WERI-Rb-1 (cell line): ENCODE measurements around the gene GSTA2.
"Not testable (repeated sequence)": the region's sequence is repeated elsewhere in the genome, so short reads cannot be mapped to it uniquely, and the experiment has no call there.

ENCODE experiments used
- DNase-seq: peaks from one replicate; pipeline ENCODE4 v3.0.0-alpha.2; 2020
- H3K27ac ChIP-seq: fragments of 250-450 bp; sonication (Bioruptor Pico); 2 replicates; pipeline ENCODE4 v1.5.1; 2020; ENCODE audit warnings: mild to moderate bottlenecking, moderate library complexity
- H3K27me3 ChIP-seq: fragments of 250-450 bp; sonication (Bioruptor Pico); 2 replicates; pipeline ENCODE4 v1.5.1; 2021; ENCODE audit warnings: mild to moderate bottlenecking, low read depth, moderate library complexity; ENCODE audit not compliant: insufficient read depth, severe bottlenecking
- H3K36me3 ChIP-seq: fragments of 250-450 bp; sonication (Bioruptor Pico); 2 replicates; pipeline ENCODE4 v1.5.1; 2020; ENCODE audit warnings: mild to moderate bottlenecking, moderate library complexity
- H3K4me3 ChIP-seq: 2 replicates; pipeline ENCODE4 v1.5.1; 2011; ENCODE audit warnings: low read depth, mild to moderate bottlenecking, control low read depth, low read length
- H3K9me3 ChIP-seq: fragments of 250-450 bp; sonication (Bioruptor Pico); 2 replicates; pipeline ENCODE4 v1.5.1; 2021; ENCODE audit warnings: mild to moderate bottlenecking, moderate library complexity; ENCODE audit not compliant: severe bottlenecking
- TF ChIP-seq, protein P1 (sequence below): IDR thresholded peaks from 2 replicates; pipeline ENCODE4 v1.5.1; 2011; ENCODE audit warnings: low read depth, mild to moderate bottlenecking, control low read depth, inconsistent platforms, low read length

The GSTA2 gene

GRCh38 chr6:52718550-52718949, 44.7 kb downstream of the GSTA2 start:
- no peaks in the 10 kb centered on the region for H3K27me3 ChIP-seq
- no peak overlapping the region for H3K4me3 ChIP-seq
- no peaks in the 10 kb centered on the region for H3K36me3 ChIP-seq
- TF ChIP-seq, protein P1, sequence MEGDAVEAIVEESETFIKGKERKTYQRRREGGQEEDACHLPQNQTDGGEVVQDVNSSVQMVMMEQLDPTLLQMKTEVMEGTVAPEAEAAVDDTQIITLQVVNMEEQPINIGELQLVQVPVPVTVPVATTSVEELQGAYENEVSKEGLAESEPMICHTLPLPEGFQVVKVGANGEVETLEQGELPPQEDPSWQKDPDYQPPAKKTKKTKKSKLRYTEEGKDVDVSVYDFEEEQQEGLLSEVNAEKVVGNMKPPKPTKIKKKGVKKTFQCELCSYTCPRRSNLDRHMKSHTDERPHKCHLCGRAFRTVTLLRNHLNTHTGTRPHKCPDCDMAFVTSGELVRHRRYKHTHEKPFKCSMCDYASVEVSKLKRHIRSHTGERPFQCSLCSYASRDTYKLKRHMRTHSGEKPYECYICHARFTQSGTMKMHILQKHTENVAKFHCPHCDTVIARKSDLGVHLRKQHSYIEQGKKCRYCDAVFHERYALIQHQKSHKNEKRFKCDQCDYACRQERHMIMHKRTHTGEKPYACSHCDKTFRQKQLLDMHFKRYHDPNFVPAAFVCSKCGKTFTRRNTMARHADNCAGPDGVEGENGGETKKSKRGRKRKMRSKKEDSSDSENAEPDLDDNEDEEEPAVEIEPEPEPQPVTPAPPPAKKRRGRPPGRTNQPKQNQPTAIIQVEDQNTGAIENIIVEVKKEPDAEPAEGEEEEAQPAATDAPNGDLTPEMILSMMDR, result no peak
- H3K27ac ChIP-seq, result no peak overlapping the region
- H3K9me3 ChIP-seq, result no peaks in the 10 kb centered on the region
- DNase-seq, result no peak

- not testable (repeated sequence) for H3K4me3 ChIP-seq, H3K36me3 ChIP-seq, DNase-seq, H3K27me3 ChIP-seq, H3K9me3 ChIP-seq, H3K27ac ChIP-seq
Measured at GRCh38 chr6:52714761-52715160, 48.5 kb downstream of the GSTA2 start.

GRCh38 chr6:52712136-52712535, 51.1 kb downstream of the GSTA2 start:
- Histone ChIP-seq H3K36me3 (no peaks in the 10 kb centered on the region), H3K27me3 (no peaks in the 10 kb centered on the region), H3K4me3 (no peak overlapping the region), H3K9me3 (peaks cover 4% of the 10 kb centered on the region), H3K27ac (no peak overlapping the region)
- TF ChIP-seq, protein P1, result no peak
- DNase-seq, result no peak

DNA sequence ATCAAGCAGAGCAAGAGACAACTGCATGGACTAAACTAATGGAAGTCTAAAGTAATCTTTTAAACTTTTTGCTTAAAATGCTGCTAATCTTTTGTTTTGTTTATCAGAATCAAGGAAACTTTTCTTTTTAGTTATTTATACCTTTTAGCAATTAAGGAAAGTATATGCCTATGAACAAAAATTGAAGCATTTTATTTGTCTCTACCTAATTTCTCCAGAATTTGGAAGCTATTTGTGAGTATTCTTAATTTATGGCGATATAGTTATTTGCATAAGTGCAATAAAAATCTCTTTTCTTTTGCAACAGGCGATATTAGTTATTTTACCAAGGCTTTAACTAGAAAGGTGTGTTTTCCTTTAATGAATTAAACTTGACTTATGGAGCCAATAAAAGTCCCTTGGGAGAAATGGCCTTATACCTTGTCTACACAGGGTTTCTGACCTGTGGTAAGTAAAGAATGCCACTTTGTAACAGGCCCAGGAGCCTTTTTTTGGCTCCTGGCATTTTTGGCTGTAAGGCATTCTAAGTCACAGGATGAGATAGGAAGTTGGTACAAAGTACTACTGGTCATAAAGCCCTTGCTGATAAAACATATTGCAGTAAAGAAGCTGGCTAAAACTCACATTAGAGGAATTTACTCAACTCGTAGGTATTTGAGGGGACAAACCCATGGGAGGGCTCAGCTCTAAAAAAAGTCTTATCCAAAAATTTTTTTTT, 55.2 kb downstream of the GSTA2 start:
- H3K27ac ChIP-seq, result no peak overlapping the region
- H3K4me3 ChIP-seq, result no peak overlapping the region
- H3K27me3 ChIP-seq, result no peaks in the 10 kb centered on the region
- peaks cover 4% of the 10 kb centered on the region for H3K9me3 ChIP-seq
- DNase-seq, result no peak
- TF ChIP-seq, protein P1, result no peak
- H3K36me3 ChIP-seq, result no peaks in the 10 kb centered on the region

DNA sequence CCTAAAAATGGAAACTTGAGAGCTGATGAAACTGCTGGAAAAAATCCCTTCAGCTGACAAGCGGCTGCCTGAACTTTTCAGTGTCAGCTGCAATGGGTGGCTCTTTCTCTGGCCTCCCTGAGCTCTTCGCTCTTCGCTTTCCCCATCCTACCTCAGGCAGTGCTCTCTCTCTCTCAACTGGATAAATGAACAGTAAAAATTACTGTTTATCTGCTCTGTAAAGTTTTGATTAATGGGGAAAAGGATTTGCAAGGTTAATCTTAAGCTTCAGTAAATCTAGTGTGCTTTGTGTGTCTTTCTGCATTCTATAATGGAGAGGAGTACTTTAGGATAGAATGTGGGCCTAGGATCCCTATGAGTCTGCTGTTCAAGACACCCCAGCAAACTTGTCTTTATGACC, 57.3 kb downstream of the GSTA2 start:
- Histone ChIP-seq H3K4me3 (no peak overlapping the region), H3K36me3 (no peaks in the 10 kb centered on the region), H3K9me3 (peaks cover 4% of the 10 kb centered on the region), H3K27me3 (no peaks in the 10 kb centered on the region), H3K27ac (no peak overlapping the region)
- TF ChIP-seq, protein P1, result no peak
- no peak for DNase-seq

DNA sequence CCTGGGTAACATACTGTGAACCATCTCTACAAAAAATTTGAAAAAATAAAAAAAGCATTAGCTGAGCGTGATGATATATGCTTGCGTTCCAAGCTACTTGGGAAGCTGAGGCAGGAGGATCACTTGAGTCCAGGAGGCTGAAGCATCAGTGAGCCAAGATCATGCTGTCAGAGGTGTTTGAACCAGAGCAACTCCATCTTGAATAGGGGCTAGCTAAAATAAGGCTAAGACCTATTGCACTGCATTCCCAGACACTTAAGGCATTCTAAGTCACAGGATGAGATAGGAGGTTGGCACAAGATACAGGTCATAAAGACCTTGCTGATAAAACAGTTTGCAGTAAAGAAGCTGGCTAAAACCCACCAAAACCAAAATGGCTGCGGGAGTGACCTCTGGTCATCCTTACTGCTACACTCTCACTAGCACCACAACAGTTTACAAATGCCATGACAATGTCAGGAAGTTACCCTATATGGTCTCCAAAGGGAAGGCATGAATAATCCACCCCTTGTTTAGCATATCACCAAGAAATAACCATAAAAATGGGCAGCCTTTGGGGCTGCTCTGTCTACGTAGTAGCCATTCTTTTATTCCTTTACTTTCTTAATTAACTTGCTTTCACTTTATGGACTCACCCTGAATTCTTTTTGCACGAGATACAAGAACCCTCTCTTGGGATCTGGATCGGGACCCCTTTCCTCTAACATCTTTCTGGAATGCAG, 58.3 kb downstream of the GSTA2 start:
- DNase-seq, H3K27me3 ChIP-seq, H3K4me3 ChIP-seq, H3K36me3 ChIP-seq, H3K9me3 ChIP-seq, H3K27ac ChIP-seq: not testable (repeated sequence)

- H3K27me3 ChIP-seq, result no peaks in the 10 kb centered on the region
- H3K9me3 ChIP-seq, result peaks cover 4% of the 10 kb centered on the region
- no peak overlapping the region for H3K27ac ChIP-seq
- H3K4me3 ChIP-seq, result no peak overlapping the region
- TF ChIP-seq, protein P1, result no peak
- no peak for DNase-seq
- no peaks in the 10 kb centered on the region for H3K36me3 ChIP-seq
Measured at GRCh38 chr6:52704060-52704459, 59.2 kb downstream of the GSTA2 start.
